ENCODE measurements around the gene CCDC154.

GRCh38 chr16:1459967-1460366 lies 15.6 kb upstream of the CCDC154 start:
- TF ChIP-seq ZFP36 (IDR thresholded peaks at IDR 0.05; ENCODE audit: low read depth, low read length, partially characterized antibody), result no peak
- no peak for TF ChIP-seq EP300 (IDR thresholded peaks at IDR 0.05; ENCODE audit: low read length)
- no peak for TF ChIP-seq TAF1 (IDR thresholded peaks at IDR 0.05; ENCODE audit: control insufficient read depth, extremely low read depth, insufficient read depth, low read length, severe bottlenecking)
- no peak for TF ChIP-seq GATA2 (CRISPR knock-in tag; IDR thresholded peaks at IDR 0.05)
- TF ChIP-seq POLR2A (conservative IDR thresholded peaks at IDR 0.05), result no peak
- TF ChIP-seq ZNF124 (CRISPR knock-in tag; IDR thresholded peaks at IDR 0.05), result no peak
- TF ChIP-seq JUNB (CRISPR knock-in tag; conservative IDR thresholded peaks at IDR 0.05), result no peak
- no peak for TF ChIP-seq CEBPB (tag; IDR thresholded peaks at IDR 0.05)
- TF ChIP-seq ZNF274 (IDR thresholded peaks at IDR 0.05; ENCODE audit: borderline replicate concordance, low read depth, low read length), result no peak
- TF ChIP-seq MXI1 (IDR thresholded peaks at IDR 0.05; ENCODE audit: low read depth, low read length), result no peak
